Keratinocyte (primary cell): ENCODE results near the gene GNB3. TPM values are rescaled to one million over a fixed set of nuclear protein-coding genes. Genes with fewer than 3 reads are reported as not detected.

Source experiments
- DNase-seq: peaks from one replicate; pipeline ENCODE4 v3.0.0-alpha.2; 2011; ENCODE audit warnings: low read depth, missing footprints, low spot score
- FAIRE-seq: peaks from 2 replicates; lab custom pipeline; 2011; peaks lifted over from hg19 to GRCh38; lab: Jason Lieb, UNC
- H2AFZ ChIP-seq: 2 replicates; pipeline ENCODE4 v1.6.0; 2012; ENCODE audit warnings: low read length, control low read depth, inconsistent platforms; ENCODE audit not compliant: control insufficient read depth
- H3K27ac ChIP-seq: 2 replicates; pipeline ENCODE4 v1.5.1; 2011; ENCODE audit warnings: low read length; ENCODE audit not compliant: control insufficient read depth, insufficient read depth
- H3K27me3 ChIP-seq: 3 replicates; pipeline ENCODE4 v1.6.0; 2011; ENCODE audit warnings: low read length; ENCODE audit not compliant: control insufficient read depth, insufficient read depth; ENCODE audit errors: extremely low read depth
- H3K36me3 ChIP-seq, 2 experiments: 2 replicates in 1 of 2; 3 replicates in 1 of 2; pipeline ENCODE4 v1.5.1; 2011; ENCODE audit warnings: low read length in 2 of 2, mild to moderate bottlenecking in 1 of 2; ENCODE audit not compliant: control insufficient read depth in 2 of 2, insufficient read depth in 2 of 2; ENCODE audit errors: extremely low read depth in 1 of 2
- H3K4me1 ChIP-seq: 3 replicates; pipeline ENCODE4 v1.5.1; 2011; ENCODE audit warnings: low read length; ENCODE audit not compliant: control insufficient read depth, insufficient read depth; ENCODE audit errors: extremely low read depth
- H3K4me2 ChIP-seq: 3 replicates; pipeline ENCODE4 v1.6.0; 2011; ENCODE audit warnings: low read depth, low read length; ENCODE audit not compliant: control insufficient read depth, insufficient read depth; ENCODE audit errors: extremely low read depth
- H3K4me3 ChIP-seq, 3 experiments: fragments of 200-600 bp in 1 of 3; sonication (generic) in 1 of 3; 2 replicates in 2 of 3; 3 replicates in 1 of 3; pipeline ENCODE4 v1.5.1; 2011 to 2016; ENCODE audit warnings: low read length in 3 of 3, mild to moderate bottlenecking in 3 of 3, control low read depth in 2 of 3, inconsistent platforms in 1 of 3, low read depth in 1 of 3, mixed read lengths in 1 of 3, mixed run types in 1 of 3, moderate library complexity in 1 of 3; ENCODE audit not compliant: control insufficient read depth in 2 of 3, insufficient read depth in 2 of 3; ENCODE audit errors: extremely low read depth in 1 of 3
- H3K79me2 ChIP-seq: 2 replicates; pipeline ENCODE4 v1.6.0; 2012; ENCODE audit warnings: low read length; ENCODE audit not compliant: control insufficient read depth, insufficient read depth
- H3K9ac ChIP-seq: 3 replicates; pipeline ENCODE4 v1.6.0; 2011; ENCODE audit warnings: low read length; ENCODE audit not compliant: control insufficient read depth, insufficient read depth; ENCODE audit errors: extremely low read depth
- H3K9me1 ChIP-seq: 3 replicates; pipeline ENCODE4 v1.6.0; 2011; ENCODE audit warnings: low read length; ENCODE audit not compliant: control insufficient read depth, insufficient read depth; ENCODE audit errors: extremely low read depth
- H3K9me3 ChIP-seq: 2 replicates; pipeline ENCODE4 v1.5.1; 2012; ENCODE audit warnings: low read depth, low read length; ENCODE audit not compliant: control insufficient read depth
- H4K20me1 ChIP-seq: 3 replicates; pipeline ENCODE4 v1.6.0; 2011; ENCODE audit warnings: low read length; ENCODE audit not compliant: control insufficient read depth, insufficient read depth; ENCODE audit errors: extremely low read depth
- EZH2 ChIP-seq: IDR thresholded peaks from one replicate; pipeline ENCODE4 v1.6.1; 2012; ENCODE audit warnings: inconsistent platforms, mild to moderate bottlenecking, low read length, moderate library complexity
- dilution Hi-C: fragments of 300-500 bp; cut with MboI; formaldehyde crosslinking; loops from one replicate; pipeline ENCODE4 v1.7.0; 2020; ENCODE audit warnings: low sequenced_read_pairs; ENCODE audit not compliant: extremely low pct_ligation_motif_present
- polyA plus RNA-seq, 5 experiments: library from polyadenylated mRNA; depleted of rRNA in 3 of 5; stranded (reverse) in 3 of 5; stranded (forward) in 1 of 5; unstranded in 1 of 5; fragments of >200 nt; gene quantifications; 1 replicate in 1 of 5; 2 replicates in 3 of 5; 3 replicates in 1 of 5; pipeline versions ENCODE4 v1.2.1 to v1.2.3, GENCODE V29; 2011 to 2012; ENCODE audit warnings: missing spikeins in 2 of 5, low read depth in 1 of 5, low replicate concordance in 1 of 5
- TF ChIP-seq, protein P1 (sequence below), 3 experiments: IDR thresholded peaks in 1 of 3; conservative IDR thresholded peaks in 1 of 3; optimal IDR thresholded peaks in 1 of 3; 2 replicates in 2 of 3; 3 replicates in 1 of 3; pipeline versions ENCODE3 to v1.5.1; 2011; ENCODE audit warnings: low read length in 3 of 3, mild to moderate bottlenecking in 3 of 3, moderate library complexity in 2 of 3, control low read depth in 1 of 3, inconsistent platforms in 1 of 3; ENCODE audit not compliant: insufficient read depth in 2 of 3; ENCODE audit errors: extremely low read depth in 1 of 3

GNB3 gene
- polyA plus RNA-seq, 1 donor (not counting 4 experiments of a cell fraction or from before 2014, with no cell fraction given) = 0.80 TPM

DNA sequence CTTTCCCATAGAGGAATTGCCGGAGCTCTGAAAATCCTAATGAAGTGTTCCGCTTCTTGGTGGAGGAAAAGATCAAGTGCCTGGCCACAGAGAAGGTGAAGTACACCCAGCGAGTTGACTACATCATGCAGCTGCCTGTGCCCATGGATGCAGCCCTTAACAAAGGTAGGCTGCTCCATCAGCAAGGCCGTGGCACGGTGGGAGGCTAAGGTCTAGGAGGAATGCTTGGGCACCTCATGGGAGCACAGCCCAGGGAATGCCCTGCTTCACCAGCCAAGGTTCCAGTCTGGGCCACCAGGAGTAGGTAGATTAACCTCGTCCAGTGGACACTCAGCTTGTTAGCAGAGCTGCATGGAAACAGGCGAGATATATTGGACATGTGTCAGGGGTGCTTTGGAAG, 20.2 kb downstream of the GNB3 start:
- DNase-seq (no peak), FAIRE-seq (no peak)
- H3K9me1 ChIP-seq = no peaks in the 10 kb centered on the region
- H3K27me3 ChIP-seq = no peaks in the 10 kb centered on the region
- H3K4me1 ChIP-seq = no peaks in the 10 kb centered on the region
- no peak overlapping the region for H3K27ac ChIP-seq
- no peak overlapping the region for H3K4me3 ChIP-seq
- peaks cover 61 to 65% of the 10 kb centered on the region in 2 experiments for H3K36me3 ChIP-seq
- H2AFZ ChIP-seq = no peak overlapping the region
- H3K79me2 ChIP-seq = no peaks in the 10 kb centered on the region
- H3K9me3 ChIP-seq = no peaks in the 10 kb centered on the region
- H4K20me1 ChIP-seq = no peaks in the 10 kb centered on the region
- dilution Hi-C loops = no loop called here
- no peak for TF ChIP-seq EZH2
- TF ChIP-seq, protein P1, sequence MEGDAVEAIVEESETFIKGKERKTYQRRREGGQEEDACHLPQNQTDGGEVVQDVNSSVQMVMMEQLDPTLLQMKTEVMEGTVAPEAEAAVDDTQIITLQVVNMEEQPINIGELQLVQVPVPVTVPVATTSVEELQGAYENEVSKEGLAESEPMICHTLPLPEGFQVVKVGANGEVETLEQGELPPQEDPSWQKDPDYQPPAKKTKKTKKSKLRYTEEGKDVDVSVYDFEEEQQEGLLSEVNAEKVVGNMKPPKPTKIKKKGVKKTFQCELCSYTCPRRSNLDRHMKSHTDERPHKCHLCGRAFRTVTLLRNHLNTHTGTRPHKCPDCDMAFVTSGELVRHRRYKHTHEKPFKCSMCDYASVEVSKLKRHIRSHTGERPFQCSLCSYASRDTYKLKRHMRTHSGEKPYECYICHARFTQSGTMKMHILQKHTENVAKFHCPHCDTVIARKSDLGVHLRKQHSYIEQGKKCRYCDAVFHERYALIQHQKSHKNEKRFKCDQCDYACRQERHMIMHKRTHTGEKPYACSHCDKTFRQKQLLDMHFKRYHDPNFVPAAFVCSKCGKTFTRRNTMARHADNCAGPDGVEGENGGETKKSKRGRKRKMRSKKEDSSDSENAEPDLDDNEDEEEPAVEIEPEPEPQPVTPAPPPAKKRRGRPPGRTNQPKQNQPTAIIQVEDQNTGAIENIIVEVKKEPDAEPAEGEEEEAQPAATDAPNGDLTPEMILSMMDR (optimal IDR thresholded peaks at IDR 0.05 in 1 of 3, IDR thresholded peaks at IDR 0.05 in 1 of 3, conservative IDR thresholded peaks at IDR 0.05 in 1 of 3; ENCODE audit: extremely low read depth in 1 of 3, insufficient read depth in 2 of 3, low read length in 3 of 3) = no peak
- no peak overlapping the region for H3K9ac ChIP-seq
- H3K4me2 ChIP-seq = no peak overlapping the region

DNA sequence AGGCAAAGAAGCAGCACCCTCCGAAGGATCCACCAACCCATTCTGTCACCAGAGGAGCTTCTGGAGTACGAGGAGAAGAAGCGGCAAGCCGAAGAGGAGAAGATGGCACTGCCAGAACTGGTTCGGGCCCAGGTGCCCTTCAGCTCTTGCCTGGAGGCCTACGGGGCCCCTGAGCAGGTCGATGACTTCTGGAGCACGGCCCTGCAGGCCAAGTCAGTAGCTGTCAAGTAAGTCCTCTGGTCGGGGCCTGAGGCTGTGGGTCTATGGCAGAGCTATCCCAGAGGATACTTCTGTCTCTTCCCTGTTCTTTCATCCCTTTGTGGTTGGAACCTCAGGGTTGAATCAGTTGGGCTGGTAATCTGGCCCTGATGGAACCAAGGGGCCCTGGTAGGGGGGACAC, 20.7 kb downstream of the GNB3 start:
- Histone ChIP-seq H3K36me3 (peaks cover 59 to 61% of the 10 kb centered on the region in 2 experiments), H3K4me2 (no peak overlapping the region), H3K27me3 (no peaks in the 10 kb centered on the region), H3K9ac (no peak overlapping the region), H4K20me1 (no peaks in the 10 kb centered on the region), H2AFZ (no peak overlapping the region), H3K9me3 (no peaks in the 10 kb centered on the region), H3K4me3 (no peak overlapping the region), H3K9me1 (no peaks in the 10 kb centered on the region), H3K27ac (no peak overlapping the region), H3K4me1 (peaks cover under 1% of the 10 kb centered on the region), H3K79me2 (no peaks in the 10 kb centered on the region)
- dilution Hi-C loops = no loop called here
- FAIRE-seq (no peak), DNase-seq (no peak)
- TF ChIP-seq, protein P1 (optimal IDR thresholded peaks at IDR 0.05 in 1 of 3, IDR thresholded peaks at IDR 0.05 in 1 of 3, conservative IDR thresholded peaks at IDR 0.05 in 1 of 3; ENCODE audit: extremely low read depth in 1 of 3, insufficient read depth in 2 of 3, low read length in 3 of 3) = no peak
- TF ChIP-seq EZH2 = no peak
